H1 (cell line): ENCODE results near the gene POLN. TPM values are rescaled to one million over a fixed set of nuclear protein-coding genes. Genes with fewer than 3 reads are reported as not detected.

Experiments
- BCL11A ChIP-seq, 2 experiments: IDR thresholded peaks; one replicate each; pipeline ENCODE4 v1.6.1; 2011; ENCODE audit warnings: low read depth in 2 of 2, low read length in 2 of 2, mild to moderate bottlenecking in 2 of 2
- E2F6 ChIP-seq: IDR thresholded peaks from 2 replicates; pipeline ENCODE4 v1.6.1; 2012; ENCODE audit warnings: inconsistent platforms
- JUN ChIP-seq: IDR thresholded peaks from 2 replicates; pipeline ENCODE4 v1.6.1; 2011; ENCODE audit warnings: low read depth, mild to moderate bottlenecking, improper control_type of control experiment, low read length
- NRF1 ChIP-seq: IDR thresholded peaks from 2 replicates; pipeline ENCODE4 v1.6.1; 2011; ENCODE audit warnings: mild to moderate bottlenecking, low read depth, low read length, improper control_type of control experiment
- RXRA ChIP-seq: IDR thresholded peaks from 2 replicates; pipeline ENCODE4 v1.6.1; 2011; ENCODE audit warnings: low read depth, mild to moderate bottlenecking, low read length, moderate library complexity; ENCODE audit not compliant: insufficient read depth
- SP2 ChIP-seq: IDR thresholded peaks from 2 replicates; pipeline ENCODE4 v1.6.1; 2012; ENCODE audit warnings: mild to moderate bottlenecking, low read length, inconsistent platforms
- TCF12 ChIP-seq: IDR thresholded peaks from 2 replicates; pipeline ENCODE4 v1.6.1; 2011; ENCODE audit warnings: low read depth, mild to moderate bottlenecking, low read length
- polyA plus RNA-seq, 7 experiments: library from polyadenylated mRNA; depleted of rRNA in 3 of 7; stranded (reverse) in 5 of 7; unstranded in 2 of 7; fragments of >200 nt in 5 of 7; fragments of 200-250 nt in 2 of 7; gene quantifications; 1 replicate in 5 of 7; 2 replicates in 1 of 7; 4 replicates in 1 of 7; pipeline versions ENCODE4 v1.2.1 to v1.2.3, GENCODE V29; 2011 to 2013; ENCODE audit warnings: missing spikeins in 2 of 7, mixed read lengths in 2 of 7
- total RNA-seq: library from RNA; stranded (reverse); fragmentation: NEBNext Ultra II Directional; extraction: Animal tissue kit (Norgen Biotek cat#: 25700); gene quantifications from 2 replicates; pipeline ENCODE4 v1.2.1, GENCODE V29; 2021
- TF ChIP-seq, protein P1 (sequence below): IDR thresholded peaks from 2 replicates; pipeline ENCODE4 v1.6.1; 2012; ENCODE audit warnings: inconsistent platforms

The POLN gene
- total and polyA plus RNA-seq, 2 of the 8 experiments (the other 6 are each of a cell fraction or from before 2014, with no cell fraction given): 0.98 to 1.5 TPM

DNA sequence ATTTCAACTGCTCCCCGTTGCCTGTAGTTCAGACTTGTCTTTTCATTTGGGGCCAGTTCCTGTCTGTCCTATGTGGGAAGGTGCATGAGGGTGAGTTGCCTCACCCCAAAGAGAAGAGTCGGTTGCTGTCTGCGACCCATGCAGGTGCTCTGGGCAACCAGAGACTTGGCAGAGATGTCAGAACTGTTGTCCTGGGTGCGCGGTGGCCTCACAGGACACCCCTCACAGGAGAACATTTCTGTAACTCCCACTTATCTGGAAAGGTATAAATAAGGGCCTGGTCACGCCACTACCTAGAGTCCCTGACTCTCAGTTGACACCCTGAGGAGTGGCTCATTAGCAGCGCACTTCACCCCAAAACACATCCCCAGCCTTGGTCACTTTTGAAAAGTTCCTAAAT, 192.5 kb downstream of the POLN start (continued):
- TF ChIP-seq E2F6 (no peak), JUN (no peak), SP2 (no peak), RXRA (no peak), NRF1 (no peak), TCF12 (no peak), BCL11A (IDR thresholded peaks at IDR 0.05; ENCODE audit: low read depth in 2 of 2, low read length in 2 of 2) (no peak)
- TF ChIP-seq, protein P1, sequence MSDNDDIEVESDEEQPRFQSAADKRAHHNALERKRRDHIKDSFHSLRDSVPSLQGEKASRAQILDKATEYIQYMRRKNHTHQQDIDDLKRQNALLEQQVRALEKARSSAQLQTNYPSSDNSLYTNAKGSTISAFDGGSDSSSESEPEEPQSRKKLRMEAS: no peak
